GM23248 (cell line): ENCODE results near the gene GABBR2. TPM values are rescaled to one million over a fixed set of nuclear protein-coding genes. Genes with fewer than 3 reads are reported as not detected.
A peak's percentile ranks its signal among the peaks of the same experiment; 100 is the strongest.

ENCODE experiments used
- DNase-seq: peaks from one replicate; pipeline ENCODE4 v3.0.0-alpha.2; 2015
- H2AFZ ChIP-seq: fragments of 200-600 bp; sonication (generic); 2 replicates; pipeline ENCODE4 v1.6.1; 2016; ENCODE audit warnings: antibody characterized with exemption
- H3F3A ChIP-seq: fragments of 200-600 bp; sonication (generic); 2 replicates; pipeline ENCODE4 v1.6.1; 2016; ENCODE audit warnings: mild to moderate bottlenecking, antibody characterized with exemption, mixed run types; ENCODE audit not compliant: insufficient read depth
- H3K27ac ChIP-seq: fragments of 200-600 bp; sonication (generic); 2 replicates; pipeline ENCODE4 v1.5.1; 2016; ENCODE audit warnings: mild to moderate bottlenecking
- H3K27me3 ChIP-seq: fragments of 200-600 bp; sonication (generic); replicated peaks from 2 replicates; pipeline ENCODE4 v1.6.1; 2016; ENCODE audit warnings: mild to moderate bottlenecking; ENCODE audit not compliant: insufficient read depth
- H3K36me3 ChIP-seq: fragments of 200-600 bp; sonication (generic); 2 replicates; pipeline ENCODE4 v1.6.1; 2016; ENCODE audit warnings: low read depth, mild to moderate bottlenecking
- H3K4me1 ChIP-seq: fragments of 200-600 bp; sonication (generic); 2 replicates; pipeline ENCODE4 v1.6.1; 2016; ENCODE audit warnings: mild to moderate bottlenecking; ENCODE audit not compliant: insufficient read depth
- H3K4me2 ChIP-seq: fragments of 200-600 bp; sonication (generic); one replicate; pipeline ENCODE4 v1.6.1; 2016; ENCODE audit warnings: mild to moderate bottlenecking; ENCODE audit not compliant: unreplicated experiment
- H3K4me3 ChIP-seq: fragments of 200-600 bp; sonication (generic); 2 replicates; pipeline ENCODE4 v1.5.1; 2016; ENCODE audit warnings: mild to moderate bottlenecking
- H3K79me2 ChIP-seq: fragments of 200-600 bp; sonication (generic); 2 replicates; pipeline ENCODE4 v1.6.1; 2016; ENCODE audit warnings: mild to moderate bottlenecking; ENCODE audit not compliant: insufficient read depth
- H3K9ac ChIP-seq: fragments of 200-600 bp; sonication (generic); 2 replicates; pipeline ENCODE4 v1.6.1; 2016; ENCODE audit warnings: mild to moderate bottlenecking
- H3K9me2 ChIP-seq: fragments of 200-600 bp; sonication (generic); 2 replicates; pipeline ENCODE4 v1.6.1; 2016; ENCODE audit warnings: mixed run types, mild to moderate bottlenecking, moderate library complexity; ENCODE audit not compliant: insufficient read depth
- H3K9me3 ChIP-seq: fragments of 200-600 bp; sonication (generic); one replicate; pipeline ENCODE4 v1.6.1; 2017; ENCODE audit warnings: low read depth
- H4K20me1 ChIP-seq: fragments of 200-600 bp; sonication (generic); 2 replicates; pipeline ENCODE4 v1.6.0; 2016; ENCODE audit not compliant: insufficient read depth
- EZH2 ChIP-seq: fragments of 200-600 bp; sonication (generic); IDR thresholded peaks from 2 replicates; pipeline ENCODE4 v1.6.1; 2018; ENCODE audit warnings: antibody characterized with exemption, mild to moderate bottlenecking; ENCODE audit not compliant: insufficient read depth, poor library complexity, severe bottlenecking
- EZH2phosphoT487 ChIP-seq: fragments of 200-600 bp; sonication (generic); IDR thresholded peaks from 2 replicates; pipeline ENCODE4 v1.6.1; 2018; ENCODE audit warnings: antibody characterized with exemption, moderate library complexity, mild to moderate bottlenecking, low read depth; ENCODE audit not compliant: insufficient read depth
- whole genome bisulfite sequencing, 2 experiments: methylation state at CpG; one replicate each; pipeline ENCODE4 v1.1.6; 2015 to 2017; ENCODE audit warnings: low lambda C conversion rate in 2 of 2, low coverage in 1 of 2; ENCODE audit errors: missing lambda C conversion rate in 2 of 2; 5-methylcytosine and 5-hydroxymethylcytosine counted together
- in situ Hi-C: fragments of 300-500 bp; cut with MboI; formaldehyde crosslinking; loops from 2 replicates; pipeline ENCODE4 v1.15.0; 2020
- polyA plus RNA-seq: library from polyadenylated mRNA; unstranded; fragments of >200 nt; fragmentation: Nextera tagmentation; extraction: Ambion mirVana; gene quantifications from 2 replicates; pipeline ENCODE4 v1.2.1, GENCODE V29; 2016
- total RNA-seq: library from RNA; depleted of rRNA; stranded (reverse); fragments of >200 nt; shearing (Covaris generic); gene quantifications from 2 replicates; pipeline ENCODE4 v1.2.3, GENCODE V29; 2014

The GABBR2 gene
- total and polyA plus RNA-seq, 2 experiments from 2014 or later: 7.5 to 13.4 TPM

DNA sequence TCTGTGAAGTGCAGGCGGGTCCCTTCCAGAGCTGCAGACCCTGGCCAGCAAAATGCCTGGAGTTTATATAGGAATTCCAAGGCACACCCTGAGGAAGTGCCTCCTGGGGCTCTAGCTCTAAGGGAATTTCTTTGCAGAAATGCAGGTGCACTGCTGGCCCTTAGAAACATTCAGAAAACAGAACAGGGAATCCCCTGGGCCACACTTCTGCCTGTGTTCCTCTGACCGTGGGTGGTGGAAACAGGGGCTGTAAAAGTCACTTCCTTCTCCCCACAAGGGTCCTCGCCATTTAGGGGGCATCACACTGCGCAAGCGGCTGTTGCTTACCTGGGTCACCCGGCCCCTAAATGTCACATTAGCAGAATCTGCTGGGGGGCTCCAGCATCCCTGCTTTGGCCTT is 312.5 kb downstream of the GABBR2 start:
- Histone ChIP-seq H3F3A (no peaks in the 10 kb centered on the region), H3K36me3 (no peaks in the 10 kb centered on the region), H2AFZ (no peak overlapping the region), H3K9ac (no peak overlapping the region), H3K9me3 (no peaks in the 10 kb centered on the region), H3K4me2 (no peak overlapping the region), H3K27me3 (no peaks in the 10 kb centered on the region), H4K20me1 (no peaks in the 10 kb centered on the region), H3K4me1 (no peaks in the 10 kb centered on the region), H3K9me2 (no peaks in the 10 kb centered on the region), H3K27ac (no peak overlapping the region), H3K4me3 (no peak overlapping the region), H3K79me2 (no peaks in the 10 kb centered on the region)
- no peak for DNase-seq
- 62 to 66% methylated on average over 6 of the region's 6 CpGs for WGBS, 2 experiments
- no peak for TF ChIP-seq EZH2phosphoT487
- no peak for TF ChIP-seq EZH2
- in situ Hi-C loops: no loop called here

DNA sequence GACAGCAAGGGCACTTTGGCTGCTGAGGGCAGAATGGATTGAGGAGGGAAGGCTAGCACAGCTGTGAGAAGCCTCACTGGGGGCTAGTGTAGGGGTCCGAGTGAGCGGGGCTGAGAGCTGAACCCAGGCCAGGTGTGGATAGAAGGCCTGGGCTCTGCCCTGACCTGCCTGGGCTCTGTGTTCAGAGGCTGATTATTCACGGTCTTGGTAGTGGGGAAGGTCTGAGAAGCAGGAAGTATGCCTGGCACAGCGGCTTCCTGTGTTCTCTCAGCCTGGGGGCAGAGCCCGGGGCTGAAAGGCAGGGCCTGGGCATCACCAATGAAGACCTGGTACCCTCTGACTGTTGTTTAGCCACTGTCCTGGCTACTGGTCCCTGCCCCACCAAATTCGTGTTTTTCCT is 316.9 kb downstream of the GABBR2 start:
- H3K9ac ChIP-seq: no peak overlapping the region
- H3K9me3 ChIP-seq: no peaks in the 10 kb centered on the region
- no peak overlapping the region for H3K27ac ChIP-seq
- TF ChIP-seq EZH2phosphoT487: no peak
- TF ChIP-seq EZH2: no peak
- no peaks in the 10 kb centered on the region for H3K9me2 ChIP-seq
- H4K20me1 ChIP-seq: no peaks in the 10 kb centered on the region
- DNase-seq: no peak
- no peaks in the 10 kb centered on the region for H3K79me2 ChIP-seq
- no peaks in the 10 kb centered on the region for H3F3A ChIP-seq
- H2AFZ ChIP-seq: no peak overlapping the region
- H3K4me3 ChIP-seq: no peak overlapping the region
- no peaks in the 10 kb centered on the region for H3K36me3 ChIP-seq
- in situ Hi-C loops: no loop called here
- 68 to 81% methylated on average over 4 to 6 of the region's 6 CpGs for WGBS, 2 experiments
- no peaks in the 10 kb centered on the region for H3K4me1 ChIP-seq
- H3K27me3 ChIP-seq: no peaks in the 10 kb centered on the region
- no peak overlapping the region for H3K4me2 ChIP-seq

DNA sequence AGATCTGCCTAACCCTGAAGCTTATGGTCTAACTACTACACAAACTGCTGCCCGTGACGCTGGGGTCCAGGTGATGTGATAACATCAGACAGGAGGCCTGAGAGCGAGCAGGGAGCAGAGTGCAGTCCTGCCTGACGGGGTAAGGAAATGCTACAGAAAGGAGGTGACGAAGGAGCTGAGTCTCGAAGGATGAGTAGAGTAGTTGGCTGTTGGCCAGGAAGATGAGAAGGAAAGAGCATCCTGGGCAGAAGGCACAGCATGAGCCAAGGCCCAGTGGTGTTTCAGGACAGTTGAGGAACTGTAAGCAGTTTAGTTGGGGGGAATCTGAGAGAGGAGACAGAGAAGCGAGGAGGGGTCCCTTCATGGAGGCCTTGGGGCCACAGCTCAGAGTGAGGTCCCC is 317.3 kb downstream of the GABBR2 start:
- WGBS, 2 experiments: 74 to 88% methylated on average over 7 of the region's 7 CpGs
- Histone ChIP-seq H4K20me1 (no peaks in the 10 kb centered on the region), H3K79me2 (no peaks in the 10 kb centered on the region), H3F3A (no peaks in the 10 kb centered on the region), H3K27ac (no peak overlapping the region), H3K9ac (no peak overlapping the region), H3K4me1 (no peaks in the 10 kb centered on the region), H3K4me2 (no peak overlapping the region), H3K27me3 (no peaks in the 10 kb centered on the region), H3K4me3 (no peak overlapping the region), H3K36me3 (no peaks in the 10 kb centered on the region), H3K9me2 (no peaks in the 10 kb centered on the region), H3K9me3 (no peaks in the 10 kb centered on the region), H2AFZ (no peak overlapping the region)
- peak; percentile 23 for DNase-seq
- TF ChIP-seq EZH2phosphoT487 (no peak), EZH2 (no peak)
- in situ Hi-C loops: no loop called here

DNA sequence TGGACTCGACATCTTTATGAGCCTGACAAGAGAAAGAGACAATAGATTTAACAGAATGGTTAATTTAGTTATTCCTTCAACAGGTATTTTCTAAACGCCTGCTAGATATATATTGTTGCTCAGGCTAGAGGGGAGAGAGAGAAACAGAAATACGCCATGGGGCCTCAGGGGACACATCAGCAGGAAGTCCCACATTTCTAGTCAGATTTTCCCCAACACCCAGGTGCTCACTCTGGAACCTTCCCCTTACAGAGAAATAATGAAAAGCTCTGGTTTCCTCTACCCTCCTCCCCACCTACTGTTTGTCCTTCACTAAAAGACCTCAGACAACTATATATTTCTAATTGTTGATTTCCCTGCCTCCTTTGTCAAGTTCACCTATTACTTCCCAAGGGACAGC is 323.0 kb downstream of the GABBR2 start:
- H3K27ac ChIP-seq: no peak overlapping the region
- DNase-seq: no peak
- H3K9me2 ChIP-seq: no peaks in the 10 kb centered on the region
- no peak overlapping the region for H3K9ac ChIP-seq
- H3K27me3 ChIP-seq: no peaks in the 10 kb centered on the region
- H3K9me3 ChIP-seq: no peaks in the 10 kb centered on the region
- H3K4me1 ChIP-seq: no peaks in the 10 kb centered on the region
- in situ Hi-C loops: no loop called here
- H3K4me3 ChIP-seq: no peak overlapping the region
- H4K20me1 ChIP-seq: no peaks in the 10 kb centered on the region
- TF ChIP-seq EZH2phosphoT487: no peak
- no peak for TF ChIP-seq EZH2
- no peaks in the 10 kb centered on the region for H3K36me3 ChIP-seq
- H3K4me2 ChIP-seq: no peak overlapping the region
- H3F3A ChIP-seq: no peaks in the 10 kb centered on the region
- no peak overlapping the region for H2AFZ ChIP-seq
- no peaks in the 10 kb centered on the region for H3K79me2 ChIP-seq
- WGBS, 2 experiments: 86 to 91% methylated on average over 3 of the region's 3 CpGs

DNA sequence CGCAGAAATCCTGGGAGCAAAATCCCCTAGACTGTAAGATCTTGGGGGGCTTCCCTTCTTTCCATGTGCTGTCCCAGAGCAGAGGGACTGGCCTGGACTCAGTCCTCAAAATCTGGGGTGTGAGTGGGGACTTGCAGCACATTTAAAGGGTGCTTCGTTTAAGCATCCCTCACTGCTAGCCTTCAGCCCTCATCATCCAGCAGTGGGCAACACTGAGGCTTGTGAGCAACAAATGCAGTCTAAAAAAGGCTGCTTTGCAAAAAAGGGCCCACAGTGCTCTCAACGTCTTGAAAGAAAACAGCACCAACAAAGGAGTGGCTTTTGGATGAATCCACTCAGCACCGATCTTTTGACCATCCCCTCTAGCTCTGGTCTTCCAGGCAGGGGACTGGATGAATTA is 325.0 kb downstream of the GABBR2 start:
- peaks cover 14% of the 10 kb centered on the region for H3K4me1 ChIP-seq
- no peak for TF ChIP-seq EZH2phosphoT487
- TF ChIP-seq EZH2: no peak
- H3K36me3 ChIP-seq: no peaks in the 10 kb centered on the region
- no peak overlapping the region for H3K9ac ChIP-seq
- no peaks in the 10 kb centered on the region for H3K9me3 ChIP-seq
- H3K79me2 ChIP-seq: no peaks in the 10 kb centered on the region
- DNase-seq: peak; percentile 46
- no peak overlapping the region for H3K4me2 ChIP-seq
- H3K27me3 ChIP-seq: no peaks in the 10 kb centered on the region
- in situ Hi-C loops: no loop called here
- no peak overlapping the region for H3K27ac ChIP-seq
- no peak overlapping the region for H3K4me3 ChIP-seq
- no peaks in the 10 kb centered on the region for H4K20me1 ChIP-seq
- no peak overlapping the region for H2AFZ ChIP-seq
- H3K9me2 ChIP-seq: no peaks in the 10 kb centered on the region
- H3F3A ChIP-seq: 0 out of 2 replicates have a peak, but pooled peaks cover 8% of the 10 kb centered on the region
- 49 to 53% methylated on average over 4 of the region's 4 CpGs for WGBS, 2 experiments
